ENCODE data around the gene FNDC3B.

The FNDC3B gene

DNA sequence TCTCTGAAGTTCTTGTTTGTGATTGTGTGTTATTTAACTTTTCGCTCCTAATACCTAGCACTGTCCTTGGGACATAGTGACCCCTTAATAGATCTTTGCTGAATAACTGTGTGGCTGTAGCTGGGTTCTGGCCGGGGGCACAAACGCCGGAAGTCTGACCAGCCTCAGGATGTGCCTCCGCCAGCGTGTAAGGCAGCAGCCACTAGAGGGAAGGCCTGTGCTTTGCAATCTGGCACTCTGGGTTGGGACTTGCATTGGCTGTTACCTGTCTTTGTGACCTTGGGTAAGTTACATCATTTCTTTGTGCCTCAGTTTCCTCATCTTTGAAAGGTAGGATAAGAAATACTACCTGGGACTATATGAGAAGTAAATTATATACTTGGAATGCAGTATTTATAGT is 250.2 kb downstream of the FNDC3B start:
- TF ChIP-seq GATA2 (IDR thresholded peaks at IDR 0.05; ENCODE audit: low read depth, low read length) (no peak), GATA3 (IDR thresholded peaks at IDR 0.05; ENCODE audit: low read depth, low read length) (no peak)

DNA sequence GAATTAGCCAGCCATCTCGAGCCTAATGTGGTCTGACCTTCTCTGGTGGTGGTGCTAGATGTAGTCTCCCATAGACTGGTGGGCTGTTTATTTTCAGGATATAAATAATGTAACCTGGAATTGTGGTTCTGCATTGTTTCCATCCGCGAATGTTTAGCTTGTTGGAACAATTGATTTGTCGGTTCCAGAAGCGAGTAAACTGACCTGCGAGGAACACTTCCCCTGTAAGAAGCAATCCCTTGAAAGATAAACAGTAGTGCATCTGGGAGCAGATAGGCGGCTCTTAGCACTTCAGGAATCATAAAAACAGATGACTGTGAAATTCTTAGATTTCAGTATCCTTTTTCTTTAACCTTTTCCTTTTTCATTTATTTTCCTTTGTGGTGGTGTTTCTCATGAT is 251.1 kb downstream of the FNDC3B start:
- TF ChIP-seq GATA3 (IDR thresholded peaks at IDR 0.05; ENCODE audit: low read depth, low read length) (no peak), GATA2 (IDR thresholded peaks at IDR 0.05; ENCODE audit: low read depth, low read length) (no peak)

DNA sequence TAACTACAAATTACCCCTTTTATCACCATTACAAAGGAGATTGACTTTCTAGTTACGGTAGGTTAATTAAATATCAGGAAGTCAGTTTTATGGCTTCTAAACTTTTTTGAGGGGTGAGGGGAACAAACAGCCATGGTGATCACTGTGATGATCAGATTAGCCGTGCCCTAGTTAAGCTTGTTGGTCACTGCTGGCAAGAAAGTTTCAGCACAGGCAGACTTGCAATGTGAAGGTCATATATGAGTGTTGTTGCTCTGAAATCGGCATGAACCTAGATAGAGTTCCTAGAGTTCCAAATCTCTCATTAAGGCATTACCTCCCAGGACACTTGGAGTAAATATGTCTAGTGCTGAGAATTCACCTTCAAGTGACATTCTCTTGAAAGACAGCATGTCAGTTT is 252.3 kb downstream of the FNDC3B start:
- no peak for TF ChIP-seq GATA2 (IDR thresholded peaks at IDR 0.05; ENCODE audit: low read depth, low read length)
- no peak for TF ChIP-seq GATA3 (IDR thresholded peaks at IDR 0.05; ENCODE audit: low read depth, low read length)

DNA sequence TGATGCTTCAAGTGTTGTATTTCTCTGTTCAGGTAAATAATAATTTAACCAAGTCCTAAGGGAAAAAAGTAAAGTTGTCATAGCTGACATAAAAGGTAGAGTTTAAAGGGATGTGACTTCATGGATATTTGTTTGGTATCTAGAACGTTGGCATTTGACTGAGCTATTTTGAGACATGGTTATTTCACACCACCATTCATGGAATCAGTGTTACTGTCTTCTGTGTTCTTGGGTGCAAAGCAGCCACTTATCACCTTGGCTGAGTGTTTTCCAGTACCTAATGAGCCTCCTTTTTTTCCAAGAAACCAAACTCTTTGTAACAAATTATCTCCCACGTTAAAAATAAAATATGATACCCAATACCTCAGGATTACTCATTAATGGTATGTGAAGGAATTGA is 253.0 kb downstream of the FNDC3B start:
- TF ChIP-seq GATA3 (IDR thresholded peaks at IDR 0.05; ENCODE audit: low read depth, low read length): no peak
- TF ChIP-seq GATA2 (IDR thresholded peaks at IDR 0.05; ENCODE audit: low read depth, low read length): no peak

DNA sequence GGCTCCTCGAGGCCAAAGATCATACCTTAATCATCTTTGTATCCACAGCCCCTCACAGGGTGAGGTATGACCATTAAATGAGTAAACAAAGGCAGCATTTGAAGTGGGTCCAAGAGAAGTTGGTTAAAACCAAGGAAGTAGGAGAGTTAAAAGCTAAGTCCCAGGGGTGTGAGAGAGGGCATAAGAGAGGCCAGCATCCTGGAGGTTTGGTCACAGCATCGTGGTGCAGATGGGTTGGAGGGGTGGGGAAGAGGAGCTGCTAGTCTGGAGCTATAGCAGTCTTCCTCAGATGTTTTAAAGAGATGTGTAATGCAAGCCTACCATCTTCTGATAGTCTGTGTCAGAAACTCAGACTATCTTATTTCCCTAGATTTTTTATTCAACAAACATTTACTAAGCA is 253.7 kb downstream of the FNDC3B start:
- TF ChIP-seq GATA2 (IDR thresholded peaks at IDR 0.05; ENCODE audit: low read depth, low read length) (no peak), GATA3 (IDR thresholded peaks at IDR 0.05; ENCODE audit: low read depth, low read length) (no peak)

DNA sequence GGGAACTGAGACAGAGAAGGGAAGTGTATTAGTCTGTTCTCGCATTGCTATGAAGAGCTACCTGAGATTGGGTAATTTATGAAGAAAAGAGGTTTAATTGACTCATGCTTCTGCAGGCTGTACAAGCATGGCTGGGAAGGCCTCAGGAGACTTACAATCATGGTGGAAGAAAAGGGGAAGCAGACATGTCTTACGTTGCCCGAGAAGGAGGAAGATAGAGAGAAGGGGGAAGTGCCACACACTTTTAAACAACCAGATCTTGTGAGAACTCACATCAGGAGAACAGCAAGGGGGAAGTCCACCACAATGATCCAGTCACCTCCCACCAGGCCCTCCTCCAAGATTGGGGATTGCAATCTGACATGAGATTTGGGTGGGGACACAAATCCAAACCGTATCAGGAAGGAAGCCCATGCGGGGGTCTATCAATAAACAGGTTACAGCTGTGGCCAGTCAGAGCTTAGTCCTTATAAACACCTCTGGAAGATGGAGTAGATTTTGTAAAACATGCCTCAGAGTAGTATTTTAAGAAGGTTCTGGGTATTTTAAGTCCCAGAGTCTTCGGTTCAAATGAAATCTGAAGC is 254.9 kb downstream of the FNDC3B start:
- TF ChIP-seq GATA3 (IDR thresholded peaks at IDR 0.05; ENCODE audit: low read depth, low read length): no peak
- no peak for TF ChIP-seq GATA2 (IDR thresholded peaks at IDR 0.05; ENCODE audit: low read depth, low read length)

DNA sequence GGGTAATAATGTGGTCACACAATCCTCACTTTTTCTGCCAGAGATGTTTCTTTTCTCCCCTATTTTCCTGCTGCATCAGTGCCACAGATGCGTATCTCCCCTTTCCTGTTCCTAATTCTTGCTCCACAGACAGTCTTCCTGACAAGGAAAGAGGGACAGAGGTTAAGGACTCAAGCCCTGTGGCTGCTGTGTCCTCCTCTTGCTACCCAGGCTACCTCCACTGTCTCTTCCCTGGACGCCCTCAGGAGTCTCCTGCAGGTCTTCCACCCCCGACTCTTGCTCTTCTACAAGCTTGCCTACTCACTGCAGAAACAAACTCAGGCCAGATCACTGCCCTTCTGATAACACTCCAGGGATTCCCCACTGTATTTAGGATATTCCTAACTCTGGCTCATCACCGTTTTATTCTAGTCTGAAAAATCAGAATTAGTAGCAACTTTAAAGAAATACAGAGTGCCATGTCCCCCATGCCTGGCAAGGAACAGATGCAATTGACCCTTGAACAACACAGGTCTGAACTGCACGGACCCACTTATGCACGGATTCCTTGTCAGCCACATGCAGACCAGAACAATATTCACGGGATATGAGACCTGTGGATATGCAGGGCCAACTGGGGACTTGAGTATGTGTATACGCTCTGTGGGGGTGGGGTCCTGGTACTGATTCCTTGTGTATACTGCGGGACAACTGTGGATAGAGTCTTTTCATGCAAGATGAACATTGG is 257.0 kb downstream of the FNDC3B start:
- TF ChIP-seq GATA2 (IDR thresholded peaks at IDR 0.05; ENCODE audit: low read depth, low read length) (no peak), GATA3 (IDR thresholded peaks at IDR 0.05; ENCODE audit: low read depth, low read length) (no peak)

DNA sequence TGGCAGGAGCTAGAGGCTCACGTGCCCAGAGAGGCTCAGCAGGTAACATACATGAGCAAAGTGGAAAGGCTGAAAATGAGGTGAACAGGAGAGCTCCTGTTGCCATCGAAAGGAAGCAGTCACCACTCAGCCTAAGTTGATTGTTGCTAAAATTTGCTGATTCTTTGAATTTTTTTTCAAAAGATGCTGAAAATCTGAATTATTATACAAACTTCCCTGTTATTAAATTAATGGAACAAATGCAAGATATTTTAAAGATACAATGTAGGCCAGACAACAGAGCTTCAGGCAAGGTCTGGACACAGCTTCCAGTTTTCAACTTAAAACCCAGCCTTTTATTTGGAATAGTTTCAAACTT is 257.6 kb downstream of the FNDC3B start:
- no peak for TF ChIP-seq GATA2 (IDR thresholded peaks at IDR 0.05; ENCODE audit: low read depth, low read length)

DNA sequence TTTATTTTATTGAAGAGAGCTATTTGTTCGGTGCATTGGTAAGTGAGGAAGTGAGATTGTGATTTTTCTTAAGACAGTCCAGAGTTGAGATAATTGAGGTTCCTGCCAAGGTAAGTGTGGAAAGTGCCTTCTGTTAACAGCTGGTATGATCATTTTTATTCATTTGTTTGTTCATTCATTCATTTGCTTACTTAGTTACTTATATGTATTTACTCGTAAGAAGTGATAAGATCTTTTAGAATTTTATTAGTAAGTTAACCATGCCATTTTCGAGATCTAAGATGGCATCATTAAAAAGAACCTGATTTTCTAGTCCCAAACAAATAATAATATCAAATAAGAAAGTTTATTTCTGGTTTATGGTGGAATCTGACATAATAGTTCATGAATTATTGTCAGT is 258.9 kb downstream of the FNDC3B start:
- TF ChIP-seq GATA3 (IDR thresholded peaks at IDR 0.05; ENCODE audit: low read depth, low read length) (no peak), GATA2 (IDR thresholded peaks at IDR 0.05; ENCODE audit: low read depth, low read length) (no peak)

DNA sequence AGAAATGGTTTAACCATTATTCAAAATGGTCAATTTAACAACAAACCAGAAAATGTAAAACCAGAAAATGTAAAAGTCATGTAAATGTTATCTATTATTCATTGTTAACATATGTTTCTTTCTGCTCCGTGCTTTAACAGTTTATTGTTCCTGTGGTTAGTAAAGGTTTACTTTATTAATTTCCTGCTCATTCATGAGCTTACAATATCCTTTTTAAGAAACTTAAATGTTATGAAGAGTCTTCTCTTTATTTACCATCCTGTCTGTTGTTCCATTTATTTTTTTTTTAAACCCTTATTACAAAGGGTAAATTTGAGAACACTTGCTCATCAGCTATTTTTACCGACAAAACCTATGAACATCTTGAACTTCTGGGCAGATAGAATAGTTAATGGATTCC is 260.8 kb downstream of the FNDC3B start:
- TF ChIP-seq GATA2 (IDR thresholded peaks at IDR 0.05; ENCODE audit: low read depth, low read length): no peak
- no peak for TF ChIP-seq GATA3 (IDR thresholded peaks at IDR 0.05; ENCODE audit: low read depth, low read length)

DNA sequence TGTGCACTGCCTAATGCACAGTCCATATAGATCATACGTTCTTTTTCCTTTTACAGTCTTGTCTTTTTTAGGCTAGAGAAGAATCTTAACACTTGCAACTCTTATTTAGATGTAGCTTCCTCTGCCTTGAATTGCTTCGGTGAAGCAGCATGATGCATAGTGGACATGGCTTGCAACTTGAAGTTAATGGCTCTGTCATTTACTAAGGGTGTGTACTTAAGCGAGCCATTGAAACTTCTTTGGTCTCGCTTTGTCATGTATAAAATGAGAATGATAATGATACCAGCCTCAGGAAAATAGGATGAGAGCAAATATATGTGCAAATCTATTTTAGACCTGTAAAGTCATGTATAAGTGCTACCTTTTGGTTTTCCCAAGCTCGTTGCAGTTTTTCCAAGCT is 261.5 kb downstream of the FNDC3B start:
- TF ChIP-seq GATA2 (IDR thresholded peaks at IDR 0.05; ENCODE audit: low read depth, low read length): no peak
- TF ChIP-seq GATA3 (IDR thresholded peaks at IDR 0.05; ENCODE audit: low read depth, low read length): no peak

DNA sequence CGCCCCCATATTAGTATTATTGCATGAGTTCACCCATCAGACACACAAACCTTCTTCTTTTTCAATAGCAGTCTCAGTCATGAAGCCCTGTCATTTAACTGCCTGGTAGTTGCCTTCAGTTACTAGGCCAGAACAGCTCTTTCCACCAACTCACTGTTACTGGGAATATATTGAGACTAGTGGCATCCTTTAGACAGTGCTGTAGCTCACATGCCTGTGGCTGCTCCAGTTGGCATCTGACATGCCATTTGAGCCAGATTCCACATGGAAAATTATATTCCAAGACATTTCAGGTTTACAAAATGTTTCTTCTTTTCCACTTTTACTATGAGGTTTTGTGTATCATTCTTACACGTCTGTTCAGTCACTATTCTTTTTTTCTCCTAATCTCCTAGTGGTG is 262.8 kb downstream of the FNDC3B start:
- TF ChIP-seq GATA3 (IDR thresholded peaks at IDR 0.05; ENCODE audit: low read depth, low read length) (no peak), GATA2 (IDR thresholded peaks at IDR 0.05; ENCODE audit: low read depth, low read length) (no peak)

DNA sequence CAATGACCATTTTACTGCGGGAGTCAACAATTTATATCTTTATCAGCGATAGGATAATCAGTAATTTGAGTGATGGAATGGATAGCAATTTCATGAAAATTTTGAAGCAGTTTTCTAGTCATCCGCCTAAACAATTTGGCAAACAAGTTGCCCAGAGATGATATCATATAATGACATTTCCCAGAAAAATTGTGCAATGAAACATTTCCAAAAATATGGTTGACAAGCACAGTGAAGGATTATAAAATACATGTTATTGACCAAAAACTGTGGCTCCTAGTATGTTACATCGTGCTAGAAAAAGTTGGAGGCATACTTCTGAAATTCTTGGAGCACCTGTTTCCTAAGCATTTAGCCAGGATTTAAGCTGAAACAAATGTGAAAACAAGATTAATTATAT is 263.8 kb downstream of the FNDC3B start:
- TF ChIP-seq GATA3 (IDR thresholded peaks at IDR 0.05; ENCODE audit: low read depth, low read length): no peak
- TF ChIP-seq GATA2 (IDR thresholded peaks at IDR 0.05; ENCODE audit: low read depth, low read length): no peak

DNA sequence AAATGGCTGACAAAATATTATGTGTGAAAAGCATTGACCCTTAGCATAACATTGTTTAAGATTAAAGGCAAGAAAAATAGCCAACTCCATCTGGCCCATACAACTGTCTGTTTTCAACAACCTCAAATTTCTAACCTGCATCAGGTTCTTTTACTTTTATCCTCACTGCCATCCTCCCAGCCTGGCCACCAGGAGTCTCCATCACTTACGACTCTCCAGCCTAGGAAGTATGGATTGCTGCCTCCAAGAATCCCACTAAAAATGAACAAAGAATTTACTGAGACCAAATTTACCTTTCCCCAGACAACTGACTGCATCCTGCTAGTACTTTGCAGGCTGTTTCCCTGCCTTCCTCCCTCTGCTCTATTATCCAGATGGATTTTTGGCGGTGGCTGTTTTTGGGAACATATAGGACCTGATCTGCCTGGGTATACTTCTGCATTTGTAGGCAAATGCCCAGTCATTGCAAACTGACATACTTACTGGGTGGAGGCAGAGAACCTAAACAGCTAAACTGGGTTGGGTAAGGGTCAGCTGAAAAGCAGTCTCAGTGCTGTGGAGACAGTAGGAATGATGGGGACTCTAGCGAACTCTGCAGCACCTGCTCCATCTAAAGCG is 264.7 kb downstream of the FNDC3B start:
- TF ChIP-seq GATA2 (IDR thresholded peaks at IDR 0.05; ENCODE audit: low read depth, low read length) (no peak), GATA3 (IDR thresholded peaks at IDR 0.05; ENCODE audit: low read depth, low read length) (no peak)

DNA sequence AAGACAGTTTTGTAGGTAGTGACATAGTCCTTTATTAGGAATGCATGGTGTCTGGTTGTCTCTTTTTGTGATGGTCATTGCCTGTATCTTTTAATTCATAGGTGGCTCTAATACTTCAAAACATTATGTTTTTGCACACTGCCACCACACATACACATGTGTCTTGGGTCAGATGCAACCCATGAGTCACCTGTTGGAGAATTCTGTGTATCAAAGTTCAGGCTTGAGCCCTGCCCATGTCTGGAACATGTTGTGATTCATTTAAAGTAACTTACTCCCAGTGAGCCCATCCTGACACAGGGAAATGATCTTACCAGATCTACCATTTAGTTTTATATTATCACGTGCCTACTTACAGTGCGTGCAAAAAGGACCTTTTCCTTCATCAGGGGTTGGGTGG is 266.2 kb downstream of the FNDC3B start:
- TF ChIP-seq GATA2 (IDR thresholded peaks at IDR 0.05; ENCODE audit: low read depth, low read length): no peak
